ENCODE data around the gene TTC39B. TPM values are rescaled to one million over a fixed set of nuclear protein-coding genes. Genes with fewer than 3 reads are reported as not detected.

The TTC39B gene
- total and polyA plus RNA-seq, 2 of the 8 experiments (the other 6 are each of a cell fraction or from before 2014, with no cell fraction given), result 1.6 to 10.9 TPM

- no peak overlapping the region for H4K91ac ChIP-seq (replicated peaks; ENCODE audit: insufficient read length, low read length)
- no peak overlapping the region for H3K14ac ChIP-seq (ENCODE audit: insufficient read length)
- H4K5ac ChIP-seq (ENCODE audit: insufficient read length, low read depth, low read length), result no peak overlapping the region
- no peak for TF ChIP-seq RBBP5 (IDR thresholded peaks at IDR 0.05; ENCODE audit: borderline replicate concordance, low read depth, low read length)
These were observed 95.1 kb downstream of the TTC39B start for GRCh38 chr9:15211815-15212495.

More at GRCh38 chr9:15211815-15212495, 95.1 kb downstream of the TTC39B start:
- CTCF ChIA-PET (ENCODE audit: partially characterized antibody), result interaction anchor here (0.6 to 5.8 kb wide), 28 partner anchors 10 to 691 kb away, joined by 3 to 51 read pairs (median 4); partner anchors contain the start of gene TTC39B
- H3K9ac ChIP-seq (replicated peaks in 1 of 4; ENCODE audit: extremely low read depth in 1 of 4, low read depth in 3 of 4, low read length in 3 of 4), result no peak overlapping the region
- H3K27me3 ChIP-seq (replicated peaks in 1 of 4; ENCODE audit: control insufficient read depth in 3 of 4, extremely low read depth in 1 of 4, insufficient read depth in 3 of 4, low read length in 3 of 4), result no peaks in the 10 kb centered on the region
- H2AFZ ChIP-seq (ENCODE audit: low read length), result no peak overlapping the region
- FAIRE-seq, result no peak
- H3K79me2 ChIP-seq (ENCODE audit: control insufficient read depth in 1 of 2, insufficient read depth in 2 of 2, low read length in 2 of 2), result no peaks in the 10 kb centered on the region
- H3K23ac ChIP-seq (ENCODE audit: insufficient read length), result no peak overlapping the region
- no peak overlapping the region for H3K4ac ChIP-seq (replicated peaks; ENCODE audit: insufficient read length, low read depth, low read length)
- no peak overlapping the region for H3K4me3 ChIP-seq (ENCODE audit: extremely low read depth in 1 of 4, insufficient read depth in 2 of 4, low read depth in 3 of 4, low read length in 4 of 4)
- H2BK5ac ChIP-seq (ENCODE audit: low read depth, low read length), result no peak overlapping the region
- H3K79me1 ChIP-seq (ENCODE audit: low read depth, low read length), result no peaks in the 10 kb centered on the region; the same call in 1 of the 2 replicates
- POLR2A ChIA-PET (ENCODE audit: partially characterized antibody), result no interaction called here
- H3K56ac ChIP-seq (replicated peaks; ENCODE audit: insufficient read length, low read depth, low read length), result no peak overlapping the region
- no peaks in the 10 kb centered on the region for H4K20me1 ChIP-seq (replicated peaks in 1 of 2; ENCODE audit: control insufficient read depth in 1 of 2, insufficient read depth in 2 of 2, low read length in 2 of 2)
- H3K9me3 ChIP-seq (ENCODE audit: insufficient read depth in 2 of 2, low read depth in 1 of 2, low read length in 1 of 2), result no peaks in the 10 kb centered on the region; a peak in 1 of 4 replicates
- 77% methylated on average over 4 of the region's 4 CpGs; no CpG with 5 or more reads in 1 of the 2 experiments for WGBS, 2 experiments (ENCODE audit: extremely low coverage in 1 of 2, insufficient coverage in 1 of 2, insufficient read length in 1 of 2, insufficient replicate concordance in 2 of 2, low coverage in 1 of 2, low lambda C conversion rate in 2 of 2, missing lambda C conversion rate in 1 of 2)
- H4K8ac ChIP-seq (ENCODE audit: extremely low read depth, insufficient read depth, low read length), result no peak overlapping the region
- no peak overlapping the region for H2AK5ac ChIP-seq (ENCODE audit: low read depth, low read length)
- H3K27ac ChIP-seq (ENCODE audit: low read depth, low read length), result no peak overlapping the region
- H3K4me2 ChIP-seq (ENCODE audit: insufficient read depth in 1 of 2, low read depth in 2 of 2, low read length in 2 of 2), result no peak overlapping the region
- H2BK12ac ChIP-seq (ENCODE audit: low read depth, low read length), result no peak overlapping the region
- H2BK20ac ChIP-seq (ENCODE audit: low read length), result no peak overlapping the region
- no peak overlapping the region for H3K18ac ChIP-seq (ENCODE audit: extremely low read depth, low read length)
- H3K36me3 ChIP-seq (ENCODE audit: control insufficient read depth in 2 of 4, insufficient read depth in 4 of 4, low read length in 3 of 4), result peaks cover 0 to 2% (median 0%) of the 10 kb centered on the region in 4 experiments; a peak in 1 of 8 replicates
- H2BK120ac ChIP-seq (replicated peaks; ENCODE audit: low read depth, low read length), result no peak overlapping the region
- no peak for DNase-seq (ENCODE audit: low read depth in 1 of 2, low spot score in 2 of 2)
- peaks cover 0 to 3% (median 0%) of the 10 kb centered on the region in 4 experiments; a peak in 1 of 7 replicates for H3K4me1 ChIP-seq (replicated peaks in 1 of 4; ENCODE audit: control insufficient read depth in 3 of 4, insufficient read depth in 4 of 4, low read length in 3 of 4)
- H2BK15ac ChIP-seq (ENCODE audit: low read length), result no peak overlapping the region
- H3K23me2 ChIP-seq (ENCODE audit: low read depth, low read length), result peaks cover 2% of the 10 kb centered on the region; the same call in 1 of the 2 replicates

Measured in H1 (cell line).